ENCODE data around the gene DNAJC21.
"Not testable (repeated sequence)": the region's sequence is repeated elsewhere in the genome, so short reads cannot be mapped to it uniquely, and the experiment has no call there.

DNAJC21 gene

DNA sequence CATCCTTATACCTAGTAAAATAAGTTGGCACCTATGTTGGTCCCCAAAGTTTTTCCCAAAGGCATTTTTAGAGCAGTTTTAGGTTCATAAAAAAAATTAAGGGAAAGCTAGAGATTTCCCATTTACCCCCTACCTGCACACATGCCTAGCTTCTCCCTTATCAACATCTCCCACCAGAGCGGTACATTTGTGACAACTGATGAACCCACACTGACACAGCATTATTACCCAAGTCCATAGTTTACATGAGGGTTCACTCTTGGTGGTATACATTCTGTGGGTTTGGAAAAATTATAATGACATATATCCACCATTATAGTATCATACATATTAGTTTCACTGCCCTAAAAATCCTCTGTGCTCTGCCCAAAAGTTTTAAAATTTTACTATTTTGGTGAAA lies 26.1 kb upstream of the DNAJC21 start:
- in situ Hi-C loops (cut with MboI; ENCODE audit: low sequenced_read_pairs), result no loop called here

DNA sequence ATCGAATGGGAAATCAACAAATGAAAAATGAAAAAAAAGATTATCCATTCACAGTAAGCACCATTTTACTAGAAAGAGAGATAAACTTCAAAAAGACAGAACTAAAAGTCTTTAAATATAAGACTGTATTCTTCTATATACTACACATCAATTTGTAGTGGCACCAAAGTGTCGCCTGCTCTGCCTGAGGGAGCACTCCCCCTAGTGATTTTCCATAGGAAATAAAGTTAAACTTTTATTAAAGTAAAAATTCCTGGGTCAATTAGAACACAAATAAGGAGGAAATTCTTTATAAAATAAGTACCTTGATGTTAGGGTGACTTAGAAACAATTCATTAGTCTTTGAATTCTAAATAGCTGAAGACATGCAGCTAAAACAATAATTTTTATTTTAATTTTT lies 23.8 kb upstream of the DNAJC21 start:
- Histone ChIP-seq H3K9me3 (no peaks in the 10 kb centered on the region), H3K4me1 (no peaks in the 10 kb centered on the region), H3K27me3 (ENCODE audit: low read depth) (no peaks in the 10 kb centered on the region), H3K36me3 (replicated peaks) (peaks cover 23% of the 10 kb centered on the region), H3K4me3 (no peak overlapping the region)
- in situ Hi-C loops (cut with MboI; ENCODE audit: low sequenced_read_pairs), result no loop called here
- DNase-seq (ENCODE audit: low spot score in 2 of 2), result no peak

More for the DNA sequence above, 26.1 kb upstream of the DNAJC21 start:
- Histone ChIP-seq H3K36me3 (replicated peaks) (peaks cover 6% of the 10 kb centered on the region; the same call in 1 of the 2 replicates), H3K4me3 (no peak overlapping the region), H3K9me3 (no peaks in the 10 kb centered on the region), H3K4me1 (no peaks in the 10 kb centered on the region), H3K27me3 (ENCODE audit: low read depth) (no peaks in the 10 kb centered on the region)
- DNase-seq (ENCODE audit: low spot score in 2 of 2), result no peak

DNA sequence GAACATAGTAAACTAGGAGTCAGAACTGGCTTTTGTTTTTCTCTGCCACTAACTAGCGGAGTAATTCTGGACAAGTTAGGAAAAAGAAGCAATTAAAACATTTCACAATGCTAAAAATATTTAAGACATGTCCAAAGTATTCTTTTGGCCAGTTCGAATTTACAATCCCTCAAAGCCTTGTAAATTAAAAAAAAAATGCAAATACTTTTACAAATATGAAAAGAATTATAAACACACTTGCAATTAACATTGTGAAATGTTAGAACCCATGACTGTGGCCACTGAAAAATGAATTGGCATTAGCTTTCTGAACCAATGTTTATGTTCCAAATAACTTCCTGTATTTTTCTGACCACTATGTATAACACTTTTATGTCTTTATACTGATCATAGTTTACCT lies 16.3 kb upstream of the DNAJC21 start:
- no peak for DNase-seq (ENCODE audit: low spot score in 2 of 2)
- Histone ChIP-seq H3K9me3 (no peaks in the 10 kb centered on the region), H3K36me3 (replicated peaks) (peaks cover 40% of the 10 kb centered on the region), H3K27me3 (ENCODE audit: low read depth) (no peaks in the 10 kb centered on the region), H3K4me1 (peaks cover 10% of the 10 kb centered on the region), H3K4me3 (no peak overlapping the region; the same call in 1 of the 2 replicates)
- in situ Hi-C loops (cut with MboI; ENCODE audit: low sequenced_read_pairs), result no loop called here

DNA sequence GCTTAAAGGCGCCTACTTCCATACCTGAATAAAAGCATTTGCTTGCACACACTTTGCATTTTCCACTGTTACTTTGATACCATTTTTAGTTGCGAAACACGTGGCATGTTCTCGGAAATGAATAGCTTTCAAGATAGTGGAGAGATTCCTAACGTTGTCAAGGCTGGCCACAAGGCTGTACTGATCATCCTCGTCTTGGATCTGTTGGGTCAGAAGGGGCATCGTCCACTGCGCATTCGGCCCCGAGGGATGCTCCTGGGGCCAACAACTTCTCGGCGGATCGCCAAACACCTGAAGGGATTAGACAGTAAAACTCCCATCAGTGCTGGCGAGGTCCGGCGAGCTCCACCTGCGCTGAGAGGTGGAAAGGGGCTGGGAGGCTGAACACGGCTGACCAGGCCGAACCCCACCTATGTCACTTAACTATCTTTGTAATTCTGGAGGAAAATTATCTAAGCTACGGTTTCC lies 14.7 kb upstream of the DNAJC21 start:
- Histone ChIP-seq H3K27me3 (ENCODE audit: low read depth) (no peaks in the 10 kb centered on the region), H3K4me3 (peak overlapping the region; percentile 78), H3K9me3 (no peaks in the 10 kb centered on the region), H3K36me3 (replicated peaks) (peaks cover 36% of the 10 kb centered on the region), H3K4me1 (peaks cover 10% of the 10 kb centered on the region)
- DNase-seq (ENCODE audit: low spot score in 2 of 2), result peak; percentile 20 to 40
- in situ Hi-C loops (cut with MboI; ENCODE audit: low sequenced_read_pairs), result no loop called here

DNA sequence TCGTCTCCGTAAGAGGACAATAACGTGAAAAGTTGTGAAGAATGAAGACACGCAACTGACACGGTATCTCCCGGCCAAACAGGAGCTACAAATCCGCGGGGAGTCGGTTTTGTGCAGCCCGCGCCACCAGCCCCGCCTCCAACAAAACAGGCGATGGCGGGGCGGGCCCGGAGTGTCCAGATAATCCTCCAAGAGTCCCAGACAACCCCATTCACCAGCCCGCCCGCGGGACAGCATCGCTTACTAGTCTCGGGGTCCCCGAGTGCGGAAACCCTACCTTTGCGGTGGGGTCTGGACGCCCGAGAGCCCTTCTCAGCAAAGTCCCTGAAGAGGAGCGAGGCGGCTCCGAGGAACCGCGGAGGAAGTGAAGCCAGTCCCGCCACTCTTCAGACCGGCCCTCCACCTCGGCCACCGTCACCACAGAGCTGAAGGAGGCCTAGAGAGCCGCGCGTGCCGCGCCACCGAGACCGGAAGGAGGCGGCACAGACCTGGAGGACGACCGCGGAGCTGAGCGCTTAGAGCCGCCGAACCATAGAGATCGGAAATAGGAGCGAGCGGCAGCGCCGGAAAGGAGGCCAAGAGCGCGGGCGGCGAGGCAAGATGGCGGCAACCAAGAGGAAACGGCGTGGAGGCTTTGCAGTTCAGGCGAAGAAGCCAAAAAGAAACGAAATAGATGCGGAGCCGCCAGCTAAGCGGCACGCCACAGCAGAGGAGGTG lies 14.1 kb upstream of the DNAJC21 start, which contains the start of the genes BRIX1 and RAD1:
TSS of gene BRIX1 (plus strand) at position 573 of the 717 bp plus-strand sequence. CDS start at position 601, 28 bp downstream.
TSS of gene RAD1 (minus strand) at position 366 of the 717 bp plus-strand sequence. CDS start 612 bp downstream, outside the sequence.
- no peaks in the 10 kb centered on the region for H3K27me3 ChIP-seq (ENCODE audit: low read depth)
- peak within 1 kb of the TSS; percentile 78 for H3K4me3 ChIP-seq
- no peaks in the 10 kb centered on the region for H3K9me3 ChIP-seq
- H3K36me3 ChIP-seq (replicated peaks), result peaks cover 39% of the 10 kb centered on the region
- in situ Hi-C loops (cut with MboI; ENCODE audit: low sequenced_read_pairs), result no loop called here
- peak; percentile 92 to 96 for DNase-seq (ENCODE audit: low spot score in 2 of 2)
- peaks cover 10% of the 10 kb centered on the region for H3K4me1 ChIP-seq

DNA sequence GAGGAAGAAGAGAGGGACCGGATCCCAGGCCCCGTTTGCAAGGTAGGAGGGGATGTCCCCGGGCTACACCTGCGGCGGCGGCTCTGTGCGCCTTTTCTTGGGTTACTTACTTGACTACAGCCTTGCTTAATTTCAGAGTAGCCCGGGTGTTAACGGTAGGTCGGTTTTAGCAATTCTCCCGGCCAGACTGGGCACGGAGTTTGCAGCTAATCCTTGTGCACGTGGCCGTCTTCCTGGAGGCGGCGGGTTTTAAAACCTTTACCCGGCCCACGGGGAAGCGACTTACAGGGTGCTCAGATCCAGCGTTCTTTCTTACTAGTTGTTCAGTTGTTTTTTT lies 13.5 kb upstream of the DNAJC21 start:
- peak overlapping the region; percentile 78 for H3K4me3 ChIP-seq
- peaks cover 10% of the 10 kb centered on the region for H3K4me1 ChIP-seq
- in situ Hi-C loops (cut with MboI; ENCODE audit: low sequenced_read_pairs), result no loop called here
- H3K9me3 ChIP-seq, result no peaks in the 10 kb centered on the region
- no peaks in the 10 kb centered on the region for H3K27me3 ChIP-seq (ENCODE audit: low read depth)
- peak in 1 of 2 experiments; percentile 13 for DNase-seq (ENCODE audit: low spot score in 2 of 2)
- H3K36me3 ChIP-seq (replicated peaks), result peaks cover 43% of the 10 kb centered on the region

DNA sequence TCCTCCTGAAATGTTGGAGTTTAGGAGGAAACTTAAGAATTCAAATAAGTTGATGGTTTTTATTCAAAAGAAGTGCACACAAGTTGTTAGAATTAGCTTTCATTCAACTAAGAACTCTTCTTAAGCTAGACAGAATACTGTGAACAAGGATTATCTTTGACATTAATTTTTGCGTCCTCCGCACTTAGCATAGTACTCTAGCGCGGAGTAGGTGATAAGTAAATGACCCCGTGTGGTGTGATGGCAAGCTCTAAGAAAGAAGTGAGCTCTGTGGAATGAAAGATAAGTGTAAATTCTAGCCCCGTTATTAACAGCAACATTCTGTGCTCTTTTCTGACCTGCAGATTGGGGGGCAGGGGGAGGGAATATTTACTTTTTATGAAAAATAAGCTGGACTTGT lies 12.8 kb upstream of the DNAJC21 start:
- H3K9me3 ChIP-seq, result no peaks in the 10 kb centered on the region
- DNase-seq (ENCODE audit: low spot score in 2 of 2), result no peak
- peaks cover 10% of the 10 kb centered on the region for H3K4me1 ChIP-seq
- no peaks in the 10 kb centered on the region for H3K27me3 ChIP-seq (ENCODE audit: low read depth)
- H3K4me3 ChIP-seq, result peak overlapping the region; percentile 78
- in situ Hi-C loops (cut with MboI; ENCODE audit: low sequenced_read_pairs), result no loop called here
- peaks cover 43% of the 10 kb centered on the region for H3K36me3 ChIP-seq (replicated peaks)

DNA sequence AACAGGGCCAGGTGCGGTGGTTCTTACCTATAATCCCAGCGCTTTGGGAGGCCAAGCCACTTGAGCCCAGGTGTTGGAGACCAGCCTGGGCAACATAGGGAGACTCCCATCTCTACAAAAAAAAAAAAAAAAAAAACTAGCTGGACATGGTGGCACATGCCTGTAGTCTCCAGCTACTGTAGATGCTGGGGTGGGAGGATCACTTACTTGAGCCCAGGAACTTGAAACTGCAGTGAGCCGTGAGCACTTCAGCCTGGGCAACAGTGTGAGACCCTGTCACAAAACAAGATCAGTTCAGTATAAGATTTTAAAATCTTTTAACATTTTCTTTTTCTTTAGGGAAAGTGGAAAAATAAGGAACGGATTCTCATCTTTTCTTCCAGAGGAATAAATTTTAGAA lies 11.3 kb upstream of the DNAJC21 start:
- no peaks in the 10 kb centered on the region for H3K27me3 ChIP-seq (ENCODE audit: low read depth)
- H3K36me3 ChIP-seq (replicated peaks), result peaks cover 46% of the 10 kb centered on the region
- no peaks in the 10 kb centered on the region for H3K9me3 ChIP-seq
- no peak for DNase-seq (ENCODE audit: low spot score in 2 of 2)
- no peak overlapping the region; the same call in 1 of the 2 replicates for H3K4me3 ChIP-seq
- in situ Hi-C loops (cut with MboI; ENCODE audit: low sequenced_read_pairs), result no loop called here
- peaks cover 9% of the 10 kb centered on the region for H3K4me1 ChIP-seq

DNA sequence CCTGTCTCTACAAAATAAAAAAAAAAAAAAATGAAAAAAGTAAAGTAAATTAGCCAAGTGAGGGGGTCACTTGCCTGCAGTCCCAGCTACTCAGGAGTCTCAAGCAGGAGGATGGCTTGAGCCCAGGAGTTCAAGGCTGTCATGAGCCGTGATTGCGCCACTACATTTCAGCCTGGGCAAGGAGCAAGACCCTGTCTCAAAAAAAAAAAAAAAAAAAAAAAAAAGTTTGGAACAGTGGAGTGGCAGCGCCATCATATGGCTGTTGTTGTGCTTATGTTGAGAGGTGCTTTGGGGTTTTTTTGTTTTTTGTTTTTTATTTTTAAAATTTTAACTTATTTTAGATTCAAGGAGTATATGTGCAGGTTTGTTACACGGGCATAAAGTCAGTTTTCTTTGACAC lies 10.3 kb upstream of the DNAJC21 start:
- Histone ChIP-seq H3K4me3 (no peak overlapping the region), H3K4me1 (peaks cover 2% of the 10 kb centered on the region; the same call in 1 of the 2 replicates), H3K36me3 (replicated peaks) (peaks cover 55% of the 10 kb centered on the region), H3K27me3 (ENCODE audit: low read depth) (no peaks in the 10 kb centered on the region), H3K9me3 (no peaks in the 10 kb centered on the region)
- DNase-seq (ENCODE audit: low spot score in 2 of 2), result no peak
- in situ Hi-C loops (cut with MboI; ENCODE audit: low sequenced_read_pairs), result no loop called here

DNA sequence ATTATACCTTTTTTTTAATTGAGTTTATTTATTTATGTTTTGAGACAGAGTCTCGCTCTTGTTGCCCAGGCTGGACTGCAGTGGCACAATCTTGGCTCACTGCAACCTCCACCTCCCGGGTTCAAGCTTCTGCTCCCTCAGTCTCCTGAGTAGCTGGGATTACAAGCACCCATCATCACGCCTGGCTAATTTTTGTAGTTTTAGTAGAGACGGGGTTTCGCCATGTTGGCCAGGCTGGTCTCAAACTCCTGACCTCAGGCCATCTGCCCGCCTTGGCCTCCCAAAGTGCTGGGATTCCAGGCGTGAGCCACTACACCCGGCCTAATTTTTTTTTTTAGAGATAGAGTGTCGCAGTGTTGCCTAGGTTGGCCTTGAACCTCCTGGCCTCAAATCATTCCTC lies 6.1 kb upstream of the DNAJC21 start:
- DNase-seq (ENCODE audit: low spot score in 2 of 2); H3K27me3 ChIP-seq (ENCODE audit: low read depth); in situ Hi-C loops (cut with MboI; ENCODE audit: low sequenced_read_pairs); H3K4me1 ChIP-seq; H3K4me3 ChIP-seq; H3K9me3 ChIP-seq: not testable (repeated sequence)
- peaks cover 81% of the 10 kb centered on the region for H3K36me3 ChIP-seq (replicated peaks)

DNA sequence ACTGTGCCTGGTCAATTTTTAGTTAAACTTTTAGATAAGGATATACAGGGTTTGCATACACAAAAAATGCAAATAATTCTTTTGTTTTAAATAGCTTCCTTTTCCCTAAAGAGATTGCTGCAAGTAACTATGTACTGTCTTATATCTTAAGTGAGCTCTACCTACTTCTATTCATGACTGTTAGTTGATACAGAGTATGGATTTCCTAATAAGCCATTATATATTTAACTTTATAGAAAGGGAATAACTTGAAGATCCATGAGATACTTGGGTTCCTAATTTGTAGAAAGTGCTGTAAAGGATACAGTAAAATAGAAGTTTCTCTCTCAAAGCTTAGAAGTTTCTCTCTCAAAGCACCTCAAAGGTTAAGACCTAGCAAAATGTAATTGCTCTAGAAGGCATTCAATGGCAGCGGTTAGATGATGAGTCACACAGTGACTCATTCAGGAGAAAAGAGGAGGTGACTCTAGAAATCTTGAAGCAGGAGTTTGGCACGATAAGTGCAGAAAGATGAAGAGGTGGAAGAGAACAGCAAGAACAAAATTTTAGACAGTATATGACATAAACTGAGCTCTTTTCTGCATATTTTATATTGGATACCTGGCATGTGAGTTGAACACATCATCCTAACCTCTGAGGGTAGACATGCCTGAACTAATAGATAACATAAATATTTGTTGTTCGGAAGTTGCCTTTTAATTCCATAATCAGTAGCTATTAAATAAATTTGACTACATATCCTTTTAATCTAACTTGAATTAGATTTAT lies 5.5 kb upstream of the DNAJC21 start:
- no peaks in the 10 kb centered on the region for H3K27me3 ChIP-seq (ENCODE audit: low read depth)
- no peak overlapping the region for H3K4me3 ChIP-seq
- peaks cover 77% of the 10 kb centered on the region for H3K36me3 ChIP-seq (replicated peaks)
- peaks cover 4% of the 10 kb centered on the region; the same call in 1 of the 2 replicates for H3K4me1 ChIP-seq
- in situ Hi-C loops (cut with MboI; ENCODE audit: low sequenced_read_pairs), result no loop called here
- no peaks in the 10 kb centered on the region for H3K9me3 ChIP-seq
- no peak for DNase-seq (ENCODE audit: low spot score in 2 of 2)

DNA sequence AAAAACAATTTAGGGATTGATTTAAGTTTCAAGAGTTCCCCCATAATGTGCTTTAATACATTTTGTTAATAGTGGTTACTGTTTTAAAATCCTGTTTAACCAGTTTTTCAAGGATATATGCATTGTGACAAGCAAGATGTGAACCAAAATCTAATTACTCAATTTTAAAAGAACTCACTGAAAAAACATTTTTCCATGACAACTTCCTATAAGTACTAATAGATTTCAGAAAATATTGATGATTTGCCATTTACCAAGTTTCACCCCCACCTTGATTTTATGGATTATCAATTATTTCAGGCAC lies 4.9 kb upstream of the DNAJC21 start:
- Histone ChIP-seq H3K4me3 (no peak overlapping the region), H3K36me3 (replicated peaks) (peaks cover 75% of the 10 kb centered on the region), H3K4me1 (peaks cover 5% of the 10 kb centered on the region; the same call in 1 of the 2 replicates), H3K9me3 (no peaks in the 10 kb centered on the region), H3K27me3 (ENCODE audit: low read depth) (no peaks in the 10 kb centered on the region)
- DNase-seq (ENCODE audit: low spot score in 2 of 2), result no peak
- in situ Hi-C loops (cut with MboI; ENCODE audit: low sequenced_read_pairs), result no loop called here

DNA sequence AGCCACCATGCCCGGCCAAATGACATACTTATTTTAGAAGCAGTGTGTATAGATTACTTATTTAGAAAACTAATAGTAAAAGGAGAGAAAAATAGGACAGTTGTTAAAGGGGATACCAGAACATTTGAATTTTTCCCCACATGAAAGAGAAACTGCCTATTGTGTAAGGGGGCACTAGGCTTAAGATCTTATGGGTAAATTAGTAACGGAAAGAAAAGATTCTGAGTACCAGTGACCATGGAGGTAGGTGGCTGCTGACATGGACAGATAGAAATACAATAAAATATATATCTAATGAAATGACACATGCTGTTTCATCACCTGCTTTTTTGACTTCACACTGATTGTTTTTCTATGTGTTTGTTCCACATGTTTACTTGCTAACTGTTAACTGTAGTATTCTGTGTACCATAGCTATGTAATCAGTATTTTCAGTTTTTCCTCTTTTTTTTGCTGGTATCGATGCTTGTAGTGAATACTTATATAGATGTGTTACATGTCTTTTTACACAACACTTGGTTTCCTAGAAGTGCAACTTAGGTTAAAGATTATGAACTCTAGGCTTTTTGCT lies 3.0 kb upstream of the DNAJC21 start:
- Histone ChIP-seq H3K27me3 (ENCODE audit: low read depth) (no peaks in the 10 kb centered on the region), H3K4me1 (peaks cover 13% of the 10 kb centered on the region), H3K36me3 (replicated peaks) (peaks cover 55% of the 10 kb centered on the region), H3K9me3 (no peaks in the 10 kb centered on the region), H3K4me3 (no peak overlapping the region)
- no peak for DNase-seq (ENCODE audit: low spot score in 2 of 2)
- in situ Hi-C loops (cut with MboI; ENCODE audit: low sequenced_read_pairs), result no loop called here

DNA sequence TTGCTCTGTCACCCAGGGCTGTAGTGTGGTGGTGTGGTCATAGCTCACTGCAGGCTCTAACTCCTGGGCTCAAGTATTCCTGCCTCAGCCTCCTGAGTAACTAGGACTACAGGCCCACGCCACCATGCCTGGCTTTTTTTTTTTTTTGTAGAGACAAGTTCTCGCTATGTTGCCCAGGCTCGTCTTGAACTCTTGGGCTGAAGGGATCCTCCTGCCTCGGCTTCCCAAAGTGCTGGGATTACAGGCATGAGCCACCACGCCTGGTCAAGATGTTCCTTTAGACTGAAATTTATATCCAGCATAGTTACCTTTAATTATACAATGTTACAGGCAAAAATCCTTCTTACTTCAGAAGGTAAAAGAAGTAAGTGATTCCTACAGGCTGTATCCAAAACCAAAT lies 1.6 kb upstream of the DNAJC21 start:
- Histone ChIP-seq H3K9me3 (no peaks in the 10 kb centered on the region), H3K27me3 (ENCODE audit: low read depth) (no peaks in the 10 kb centered on the region), H3K4me3 (no peak overlapping the region), H3K4me1 (peaks cover 16% of the 10 kb centered on the region), H3K36me3 (replicated peaks) (peaks cover 41% of the 10 kb centered on the region)
- in situ Hi-C loops (cut with MboI; ENCODE audit: low sequenced_read_pairs), result no loop called here
- no peak for DNase-seq (ENCODE audit: low spot score in 2 of 2)

Measured in HAP-1 (cell line).